Measurements from ENCODE around the gene ANXA2. TPM values are rescaled to one million over a fixed set of nuclear protein-coding genes. Genes with fewer than 3 reads are reported as not detected.

The ANXA2 gene
- total RNA-seq, 4 donors from 2014 or later, result 376 to 811 (median 549) TPM

DNA sequence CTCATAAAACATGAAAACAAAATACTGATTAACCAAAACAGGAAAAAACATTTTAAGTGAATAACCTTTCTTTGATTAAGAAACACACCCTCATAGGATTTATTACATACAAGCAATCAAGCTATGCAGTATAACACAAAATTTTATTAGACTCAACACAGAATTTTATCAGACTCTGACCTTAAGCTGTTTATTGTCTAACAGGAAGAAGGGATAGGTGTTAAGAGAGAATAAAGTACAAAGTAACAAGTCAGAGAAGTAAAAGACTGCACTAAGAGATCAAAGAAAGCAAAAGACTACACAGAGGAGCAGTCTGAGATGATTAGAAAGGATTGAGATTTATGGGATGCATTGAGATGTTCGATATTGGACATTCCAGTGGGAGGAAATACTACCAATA is 43.5 kb upstream of the ANXA2 start:
- no peaks in the 10 kb centered on the region for H3K9me3 ChIP-seq
- no peaks in the 10 kb centered on the region for H3K36me3 ChIP-seq
- H3K4me3 ChIP-seq, result no peak overlapping the region
- intact Hi-C loops (cut with DNase I; ENCODE audit: low total_unique reads), result loop anchor here (10.0 kb wide), 1 partner anchor 77 kb away; no protein-coding TSS in a partner anchor
- H3K27ac ChIP-seq, result no peak overlapping the region
- no peak for DNase-seq
- no peaks in the 10 kb centered on the region for H3K4me1 ChIP-seq
- TF ChIP-seq POLR2A (IDR thresholded peaks at IDR 0.05), result no peak
- TF ChIP-seq, protein P1, sequence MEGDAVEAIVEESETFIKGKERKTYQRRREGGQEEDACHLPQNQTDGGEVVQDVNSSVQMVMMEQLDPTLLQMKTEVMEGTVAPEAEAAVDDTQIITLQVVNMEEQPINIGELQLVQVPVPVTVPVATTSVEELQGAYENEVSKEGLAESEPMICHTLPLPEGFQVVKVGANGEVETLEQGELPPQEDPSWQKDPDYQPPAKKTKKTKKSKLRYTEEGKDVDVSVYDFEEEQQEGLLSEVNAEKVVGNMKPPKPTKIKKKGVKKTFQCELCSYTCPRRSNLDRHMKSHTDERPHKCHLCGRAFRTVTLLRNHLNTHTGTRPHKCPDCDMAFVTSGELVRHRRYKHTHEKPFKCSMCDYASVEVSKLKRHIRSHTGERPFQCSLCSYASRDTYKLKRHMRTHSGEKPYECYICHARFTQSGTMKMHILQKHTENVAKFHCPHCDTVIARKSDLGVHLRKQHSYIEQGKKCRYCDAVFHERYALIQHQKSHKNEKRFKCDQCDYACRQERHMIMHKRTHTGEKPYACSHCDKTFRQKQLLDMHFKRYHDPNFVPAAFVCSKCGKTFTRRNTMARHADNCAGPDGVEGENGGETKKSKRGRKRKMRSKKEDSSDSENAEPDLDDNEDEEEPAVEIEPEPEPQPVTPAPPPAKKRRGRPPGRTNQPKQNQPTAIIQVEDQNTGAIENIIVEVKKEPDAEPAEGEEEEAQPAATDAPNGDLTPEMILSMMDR (IDR thresholded peaks at IDR 0.05), result no peak
- H3K27me3 ChIP-seq, result no peaks in the 10 kb centered on the region

DNA sequence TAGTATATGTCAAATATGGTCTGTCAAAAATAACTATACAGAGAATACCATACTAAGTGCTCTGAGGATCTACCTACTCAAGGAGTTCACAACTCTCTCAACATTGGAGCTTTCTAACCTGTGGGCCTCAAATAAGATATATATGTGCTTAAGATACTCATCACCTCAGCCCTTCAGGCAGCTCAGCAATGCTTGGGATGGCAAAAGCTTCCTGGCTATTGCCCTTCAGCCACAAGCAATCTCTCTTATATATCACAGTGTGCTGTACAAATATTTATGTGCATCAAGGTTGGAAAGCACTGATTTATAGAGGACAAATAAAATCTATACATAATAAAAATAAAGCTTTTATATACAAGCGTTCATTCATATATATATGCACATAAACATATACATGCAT is 40.9 kb upstream of the ANXA2 start:
- no peaks in the 10 kb centered on the region for H3K36me3 ChIP-seq
- no peak overlapping the region for H3K27ac ChIP-seq
- no peaks in the 10 kb centered on the region for H3K27me3 ChIP-seq
- no peaks in the 10 kb centered on the region for H3K9me3 ChIP-seq
- no peak for DNase-seq
- intact Hi-C loops (cut with DNase I; ENCODE audit: low total_unique reads), result no loop called here
- H3K4me3 ChIP-seq, result no peak overlapping the region
- TF ChIP-seq POLR2A (IDR thresholded peaks at IDR 0.05), result no peak
- TF ChIP-seq, protein P1 (IDR thresholded peaks at IDR 0.05), result no peak
- H3K4me1 ChIP-seq, result no peaks in the 10 kb centered on the region

DNA sequence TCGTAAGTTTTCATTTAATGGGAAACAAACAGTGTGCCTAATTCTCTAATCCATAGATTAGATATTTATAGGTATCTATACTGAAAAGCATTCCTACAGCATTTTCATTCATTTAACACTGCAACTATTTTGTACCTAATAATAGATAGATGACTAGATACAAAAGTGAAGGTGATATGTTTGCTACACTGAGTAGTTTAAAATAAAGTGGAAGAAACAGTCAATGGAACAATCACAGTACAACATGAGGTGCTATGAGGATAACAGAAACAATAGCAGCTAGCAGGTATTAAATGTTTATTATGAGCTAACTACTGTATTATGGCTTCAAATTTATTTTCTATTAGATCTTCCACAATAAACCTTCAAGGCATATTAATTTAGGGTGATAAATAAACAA is 31.1 kb upstream of the ANXA2 start:
- Histone ChIP-seq H3K9me3 (no peaks in the 10 kb centered on the region), H3K27me3 (no peaks in the 10 kb centered on the region), H3K27ac (no peak overlapping the region), H3K4me3 (no peak overlapping the region), H3K36me3 (no peaks in the 10 kb centered on the region), H3K4me1 (no peaks in the 10 kb centered on the region)
- intact Hi-C loops (cut with DNase I; ENCODE audit: low total_unique reads), result no loop called here
- no peak for DNase-seq
- no peak for TF ChIP-seq POLR2A (IDR thresholded peaks at IDR 0.05)
- TF ChIP-seq, protein P1 (IDR thresholded peaks at IDR 0.05), result no peak

DNA sequence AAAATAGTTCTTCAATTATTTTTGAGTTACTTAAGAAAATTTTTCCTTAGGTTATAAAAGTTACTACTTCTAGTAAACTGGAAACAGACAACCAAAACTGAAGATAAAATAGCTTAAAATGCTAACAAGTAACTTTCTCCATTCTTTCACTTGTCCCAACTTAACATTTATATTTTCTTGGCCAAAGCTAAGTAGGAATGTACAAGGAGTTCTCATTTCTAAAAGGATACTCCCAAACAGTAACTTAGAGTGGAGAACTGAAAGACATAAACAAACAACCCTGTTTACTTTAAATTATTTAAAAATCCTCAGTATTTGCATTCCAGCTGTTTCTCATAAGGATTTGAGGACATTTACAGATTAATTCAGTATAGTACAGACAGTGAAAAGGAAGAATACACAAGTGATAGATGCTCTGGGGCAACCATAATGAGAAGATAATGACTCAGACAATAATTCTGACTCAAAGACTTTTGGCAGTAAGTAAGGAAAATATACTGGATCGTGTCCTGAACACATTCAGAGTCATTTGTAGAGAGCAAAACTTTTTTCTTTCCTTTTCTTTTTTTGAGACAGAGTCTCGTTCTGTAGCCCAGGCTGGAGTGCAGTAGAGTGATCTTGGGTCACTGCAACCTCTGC is 29.2 kb upstream of the ANXA2 start:
- H3K36me3 ChIP-seq, result no peaks in the 10 kb centered on the region
- no peaks in the 10 kb centered on the region for H3K9me3 ChIP-seq
- DNase-seq, result no peak
- no peaks in the 10 kb centered on the region for H3K4me1 ChIP-seq
- H3K27me3 ChIP-seq, result no peaks in the 10 kb centered on the region
- TF ChIP-seq POLR2A (IDR thresholded peaks at IDR 0.05), result no peak
- TF ChIP-seq, protein P1 (IDR thresholded peaks at IDR 0.05), result no peak
- H3K27ac ChIP-seq, result peak overlapping the region; percentile 33 to 45
- intact Hi-C loops (cut with DNase I; ENCODE audit: low total_unique reads), result no loop called here
- no peak overlapping the region for H3K4me3 ChIP-seq

DNA sequence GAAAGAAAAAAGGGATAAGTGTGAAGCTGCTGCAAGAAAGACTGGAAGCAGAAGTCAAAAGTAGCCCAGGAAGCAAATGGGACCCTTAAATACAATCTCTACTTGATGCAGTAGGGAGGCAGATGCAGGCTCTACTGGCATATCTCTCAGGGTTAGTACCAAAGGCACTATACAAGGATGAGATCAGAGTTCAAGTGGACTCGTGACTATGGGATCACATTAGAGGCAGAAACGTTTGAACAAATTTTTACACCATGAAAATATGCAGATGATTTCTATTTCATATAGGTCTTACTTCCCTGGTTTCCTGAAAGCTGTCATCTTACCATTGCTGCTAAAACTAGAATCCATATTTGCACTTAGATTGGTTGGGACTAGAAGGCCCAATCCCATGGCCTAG is 27.7 kb upstream of the ANXA2 start:
- no peak for TF ChIP-seq POLR2A (IDR thresholded peaks at IDR 0.05)
- TF ChIP-seq, protein P1 (IDR thresholded peaks at IDR 0.05), result no peak
- no peak overlapping the region for H3K27ac ChIP-seq
- DNase-seq, result no peak
- intact Hi-C loops (cut with DNase I; ENCODE audit: low total_unique reads), result no loop called here
- H3K9me3 ChIP-seq, result no peaks in the 10 kb centered on the region
- H3K4me3 ChIP-seq, result no peak overlapping the region
- no peaks in the 10 kb centered on the region for H3K36me3 ChIP-seq
- H3K27me3 ChIP-seq, result no peaks in the 10 kb centered on the region
- H3K4me1 ChIP-seq, result no peaks in the 10 kb centered on the region
